ENCODE data around the gene NR1I2. TPM values are rescaled to one million over a fixed set of nuclear protein-coding genes. Genes with fewer than 3 reads are reported as not detected.

Gene NR1I2
- total and polyA plus RNA-seq, 2 experiments from 2014 or later: 0.06 TPM; not detected in 1

DNA sequence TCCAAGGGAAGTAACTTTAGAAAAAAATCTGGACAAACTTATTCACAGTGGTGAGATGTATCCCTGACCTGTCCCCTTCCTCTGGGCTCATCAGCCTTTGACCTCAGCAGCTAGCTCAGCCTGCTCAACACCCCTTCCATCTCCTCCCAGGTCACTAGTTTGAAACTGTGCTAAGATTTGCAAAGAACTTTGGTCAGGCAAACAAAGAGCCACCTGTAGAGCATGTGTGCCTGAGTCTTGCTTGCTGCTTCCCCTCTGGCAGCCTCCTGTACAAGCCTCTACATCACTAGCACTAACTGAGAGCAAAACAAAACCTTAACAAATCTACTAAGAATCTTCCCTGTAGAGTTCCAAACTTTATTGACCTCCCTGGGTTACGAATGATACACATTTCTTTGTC is 43.9 kb downstream of the NR1I2 start:
- in situ Hi-C loops (cut with MboI): no loop called here
- no peak overlapping the region for H3K9ac ChIP-seq
- WGBS, 2 experiments (ENCODE audit: low coverage in 1 of 2, low lambda C conversion rate in 2 of 2, missing lambda C conversion rate in 2 of 2): 94 to 100% methylated on average over 1 of the region's 1 CpG
- H3K27me3 ChIP-seq (replicated peaks; ENCODE audit: insufficient read depth): no peaks in the 10 kb centered on the region
- H3K79me2 ChIP-seq (ENCODE audit: insufficient read depth): peaks cover 18% of the 10 kb centered on the region
- H3K4me1 ChIP-seq (ENCODE audit: insufficient read depth): no peaks in the 10 kb centered on the region
- H3K27ac ChIP-seq: no peak overlapping the region
- H3K36me3 ChIP-seq (ENCODE audit: low read depth): peaks cover 20% of the 10 kb centered on the region
- peaks cover 6% of the 10 kb centered on the region for H3F3A ChIP-seq (ENCODE audit: insufficient read depth)
- no peaks in the 10 kb centered on the region for H4K20me1 ChIP-seq (ENCODE audit: insufficient read depth)
- no peaks in the 10 kb centered on the region for H3K9me2 ChIP-seq (ENCODE audit: insufficient read depth)
- DNase-seq: no peak
- TF ChIP-seq EZH2phosphoT487 (IDR thresholded peaks at IDR 0.05; ENCODE audit: insufficient read depth, low read depth): no peak
- no peak for TF ChIP-seq EZH2 (IDR thresholded peaks at IDR 0.05; ENCODE audit: insufficient read depth, poor library complexity, severe bottlenecking)
- no peak overlapping the region for H2AFZ ChIP-seq
- H3K4me2 ChIP-seq (ENCODE audit: unreplicated experiment): no peak overlapping the region
- H3K9me3 ChIP-seq (ENCODE audit: low read depth): no peaks in the 10 kb centered on the region
- no peak overlapping the region for H3K4me3 ChIP-seq

DNA sequence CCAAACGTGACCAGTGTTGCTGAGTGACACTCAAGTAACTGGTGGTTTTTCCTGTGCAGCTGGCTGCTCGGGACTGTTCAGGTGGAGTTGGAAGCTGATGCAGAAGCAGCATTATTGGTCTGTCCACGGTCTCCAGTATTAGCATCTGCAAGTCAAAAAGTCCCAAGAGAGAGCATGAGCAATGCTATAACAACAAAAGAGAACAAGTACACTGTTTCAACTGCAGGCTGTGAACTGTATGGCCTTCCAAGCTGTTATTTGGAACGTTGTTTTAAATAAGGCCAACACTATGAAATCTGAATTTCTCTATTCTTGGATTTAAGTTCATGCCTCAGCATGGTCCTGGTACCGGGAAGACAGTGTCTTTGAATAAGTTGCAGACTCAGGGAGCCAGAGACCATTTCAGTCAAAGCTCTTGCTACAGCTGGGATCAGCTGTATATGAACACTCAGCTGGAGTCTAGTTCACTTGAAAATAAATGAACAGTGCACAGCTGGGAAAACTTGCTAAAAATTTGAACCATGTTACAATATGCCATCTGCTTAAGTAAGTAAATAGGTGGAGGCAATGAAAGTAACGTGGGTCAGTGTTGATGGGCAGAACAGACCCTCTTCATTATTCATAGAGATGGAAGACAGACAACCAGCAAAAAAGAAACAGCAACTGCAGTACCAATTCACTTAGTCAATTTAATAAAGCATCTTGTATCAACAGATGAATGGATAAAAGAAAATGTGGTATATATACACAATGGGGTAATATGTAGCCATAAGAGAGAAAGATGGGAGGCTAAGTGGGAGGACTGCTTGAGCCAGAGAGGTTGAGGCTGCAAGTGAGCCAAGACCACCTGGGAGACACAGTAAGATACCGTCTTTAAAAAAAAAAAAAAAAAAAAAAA is 45.1 kb downstream of the NR1I2 start:
- no peak for DNase-seq
- no peaks in the 10 kb centered on the region for H3K27me3 ChIP-seq (replicated peaks; ENCODE audit: insufficient read depth)
- H3K27ac ChIP-seq: no peak overlapping the region
- 98 to 99% methylated on average over 6 to 7 of the region's 7 CpGs for WGBS, 2 experiments (ENCODE audit: low coverage in 1 of 2, low lambda C conversion rate in 2 of 2, missing lambda C conversion rate in 2 of 2)
- H3K9ac ChIP-seq: no peak overlapping the region
- TF ChIP-seq EZH2 (IDR thresholded peaks at IDR 0.05; ENCODE audit: insufficient read depth, poor library complexity, severe bottlenecking) (no peak), EZH2phosphoT487 (IDR thresholded peaks at IDR 0.05; ENCODE audit: insufficient read depth, low read depth) (no peak)
- H3K9me2 ChIP-seq (ENCODE audit: insufficient read depth): no peaks in the 10 kb centered on the region
- no peak overlapping the region for H3K4me3 ChIP-seq
- in situ Hi-C loops (cut with MboI): no loop called here
- no peak overlapping the region for H3K4me2 ChIP-seq (ENCODE audit: unreplicated experiment)
- H3K9me3 ChIP-seq (ENCODE audit: low read depth): no peaks in the 10 kb centered on the region
- H3F3A ChIP-seq (ENCODE audit: insufficient read depth): peaks cover 10% of the 10 kb centered on the region
- peaks cover 20% of the 10 kb centered on the region for H3K36me3 ChIP-seq (ENCODE audit: low read depth)
- no peak overlapping the region for H2AFZ ChIP-seq
- H3K4me1 ChIP-seq (ENCODE audit: insufficient read depth): peaks cover 5% of the 10 kb centered on the region
- H4K20me1 ChIP-seq (ENCODE audit: insufficient read depth): 0 out of 2 replicates have a peak, but pooled peaks cover 4% of the 10 kb centered on the region
- H3K79me2 ChIP-seq (ENCODE audit: insufficient read depth): peaks cover 20% of the 10 kb centered on the region

DNA sequence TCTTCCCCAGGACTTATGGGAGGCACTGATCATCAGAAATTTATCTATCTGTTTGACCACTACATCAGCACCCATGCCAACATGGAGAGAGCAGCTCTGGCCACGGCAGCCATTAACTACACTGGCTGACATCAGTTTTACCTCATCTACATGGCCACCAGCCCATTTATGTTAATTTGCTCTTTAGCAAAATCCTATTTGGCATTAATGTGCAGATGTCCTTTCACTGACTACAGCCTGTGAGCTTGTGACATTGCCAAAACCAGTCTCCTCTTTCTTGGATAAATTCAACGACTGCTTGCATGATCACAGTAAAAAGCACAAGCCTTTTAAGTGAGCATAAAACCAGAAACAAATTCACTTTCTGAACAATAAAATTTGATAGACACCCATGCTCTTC is 47.5 kb downstream of the NR1I2 start:
- Histone ChIP-seq H2AFZ (no peak overlapping the region), H3K27me3 (replicated peaks; ENCODE audit: insufficient read depth) (no peaks in the 10 kb centered on the region), H3K4me1 (ENCODE audit: insufficient read depth) (peaks cover 12% of the 10 kb centered on the region), H3F3A (ENCODE audit: insufficient read depth) (peaks cover 13% of the 10 kb centered on the region), H3K4me3 (no peak overlapping the region), H3K9me2 (ENCODE audit: insufficient read depth) (no peaks in the 10 kb centered on the region), H3K4me2 (ENCODE audit: unreplicated experiment) (no peak overlapping the region), H3K9ac (no peak overlapping the region), H3K9me3 (ENCODE audit: low read depth) (no peaks in the 10 kb centered on the region), H3K27ac (no peak overlapping the region), H3K36me3 (ENCODE audit: low read depth) (peaks cover 15% of the 10 kb centered on the region), H4K20me1 (ENCODE audit: insufficient read depth) (0 out of 2 replicates have a peak, but pooled peaks cover 5% of the 10 kb centered on the region), H3K79me2 (ENCODE audit: insufficient read depth) (peaks cover 28% of the 10 kb centered on the region)
- no peak for DNase-seq
- 45 to 66% methylated on average over 2 of the region's 2 CpGs for WGBS, 2 experiments (ENCODE audit: low coverage in 1 of 2, low lambda C conversion rate in 2 of 2, missing lambda C conversion rate in 2 of 2)
- TF ChIP-seq EZH2phosphoT487 (IDR thresholded peaks at IDR 0.05; ENCODE audit: insufficient read depth, low read depth) (no peak), EZH2 (IDR thresholded peaks at IDR 0.05; ENCODE audit: insufficient read depth, poor library complexity, severe bottlenecking) (no peak)
- in situ Hi-C loops (cut with MboI): no loop called here

DNA sequence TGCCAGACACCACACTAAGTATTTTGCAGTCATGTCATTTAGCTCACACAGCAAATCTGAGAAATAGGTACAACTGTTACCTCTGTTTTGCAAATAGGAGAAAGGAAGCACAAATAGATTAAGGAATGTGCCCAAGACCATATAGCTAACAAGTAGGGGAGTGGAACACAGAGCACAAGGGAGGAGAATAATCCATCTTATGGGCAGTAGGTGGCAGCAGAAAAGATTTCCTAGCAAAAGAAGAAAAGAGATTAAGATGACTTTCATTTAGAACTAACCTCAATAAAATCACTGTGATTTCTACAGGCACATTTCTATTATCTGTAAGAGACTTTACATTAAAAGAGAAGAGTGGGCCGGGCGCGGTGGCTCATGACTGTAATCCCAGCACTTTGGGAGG is 49.1 kb downstream of the NR1I2 start:
- in situ Hi-C loops (cut with MboI): no loop called here

More for the DNA sequence above, 49.1 kb downstream of the NR1I2 start:
- Histone ChIP-seq H3K36me3 (ENCODE audit: low read depth) (peaks cover 11% of the 10 kb centered on the region), H3K4me1 (ENCODE audit: insufficient read depth) (peaks cover 12% of the 10 kb centered on the region), H2AFZ (no peak overlapping the region), H3K27ac (no peak overlapping the region), H4K20me1 (ENCODE audit: insufficient read depth) (0 out of 2 replicates have a peak, but pooled peaks cover 5% of the 10 kb centered on the region), H3K4me3 (no peak overlapping the region), H3K79me2 (ENCODE audit: insufficient read depth) (peaks cover 35% of the 10 kb centered on the region), H3K9me2 (ENCODE audit: insufficient read depth) (no peaks in the 10 kb centered on the region), H3K4me2 (ENCODE audit: unreplicated experiment) (no peak overlapping the region), H3K9me3 (ENCODE audit: low read depth) (no peaks in the 10 kb centered on the region), H3K9ac (no peak overlapping the region), H3K27me3 (replicated peaks; ENCODE audit: insufficient read depth) (no peaks in the 10 kb centered on the region), H3F3A (ENCODE audit: insufficient read depth) (peaks cover 13% of the 10 kb centered on the region)
- 96 to 100% methylated on average over 3 of the region's 3 CpGs for WGBS, 2 experiments (ENCODE audit: low coverage in 1 of 2, low lambda C conversion rate in 2 of 2, missing lambda C conversion rate in 2 of 2)
- no peak for DNase-seq
- no peak for TF ChIP-seq EZH2phosphoT487 (IDR thresholded peaks at IDR 0.05; ENCODE audit: insufficient read depth, low read depth)
- no peak for TF ChIP-seq EZH2 (IDR thresholded peaks at IDR 0.05; ENCODE audit: insufficient read depth, poor library complexity, severe bottlenecking)

Data from GM23248 (cell line).